GF-D8 (cell line): ENCODE data around the gene CC2D2A.
"Not testable (repeated sequence)": the region's sequence is repeated elsewhere in the genome, so short reads cannot be mapped to it uniquely, and the experiment has no call there.

Experiments used
- DNase-seq: peaks from one replicate; lab custom pipeline; 2025; lab: John Stamatoyannopoulos, UW

CC2D2A gene

GRCh38 chr4:15516494-15516893 lies 46.8 kb downstream of the CC2D2A start:
- no peak for DNase-seq

GRCh38 chr4:15517681-15518080 lies 48.0 kb downstream of the CC2D2A start:
- not testable (repeated sequence) for DNase-seq

GRCh38 chr4:15521442-15522039 lies 51.9 kb downstream of the CC2D2A start:
- DNase-seq, result no peak

GRCh38 chr4:15525080-15525479 lies 55.4 kb downstream of the CC2D2A start:
- no peak for DNase-seq

GRCh38 chr4:15526924-15527592 lies 57.4 kb downstream of the CC2D2A start:
- DNase-seq, result no peak

- DNase-seq, result no peak
These were observed 62.1 kb downstream of the CC2D2A start for GRCh38 chr4:15531792-15532191.

GRCh38 chr4:15533817-15534216 lies 64.1 kb downstream of the CC2D2A start:
- DNase-seq, result no peak

- DNase-seq, result no peak
These were observed 65.9 kb downstream of the CC2D2A start for GRCh38 chr4:15535599-15535998.

- no peak for DNase-seq
These were observed 67.1 kb downstream of the CC2D2A start for GRCh38 chr4:15536552-15537499.

- DNase-seq, result no peak
These were observed 72.3 kb downstream of the CC2D2A start for GRCh38 chr4:15541941-15542340.

GRCh38 chr4:15542760-15543159 lies 73.1 kb downstream of the CC2D2A start:
- DNase-seq, result no peak

- no peak for DNase-seq
These were observed 74.0 kb downstream of the CC2D2A start for GRCh38 chr4:15543537-15544247.

- no peak for DNase-seq
These were observed 74.6 kb downstream of the CC2D2A start for GRCh38 chr4:15544248-15544729.

GRCh38 chr4:15545371-15545770 lies 75.7 kb downstream of the CC2D2A start:
- DNase-seq, result no peak

GRCh38 chr4:15547392-15547791 lies 77.7 kb downstream of the CC2D2A start:
- DNase-seq, result no peak

- no peak for DNase-seq
These were observed 80.8 kb downstream of the CC2D2A start for GRCh38 chr4:15550491-15550890.

GRCh38 chr4:15551740-15552446 lies 82.2 kb downstream of the CC2D2A start:
- no peak for DNase-seq

GRCh38 chr4:15552557-15553362 lies 83.1 kb downstream of the CC2D2A start:
- DNase-seq, result no peak

GRCh38 chr4:15556511-15557092 lies 86.9 kb downstream of the CC2D2A start:
- no peak for DNase-seq
